Measurements from ENCODE around the gene MEIS2. TPM values are rescaled to one million over a fixed set of nuclear protein-coding genes. Genes with fewer than 3 reads are reported as not detected.

The MEIS2 gene
- total and polyA plus RNA-seq, 2 of the 13 experiments (the other 11 are each of a cell fraction or from before 2014, with no cell fraction given) = 10.7 to 12.4 TPM

GRCh38 chr15:37134699-37135131 is 34.4 kb upstream of the MEIS2 start:
- H3K27me3 ChIP-seq (ENCODE audit: control insufficient read depth in 1 of 2, insufficient read depth in 2 of 2, low read length in 2 of 2) = no peaks in the 10 kb centered on the region
- H3K9ac ChIP-seq (ENCODE audit: insufficient read depth, low read depth, low read length) = no peak overlapping the region
- ATAC-seq (peak; percentile 84), DNase-seq (ENCODE audit: low spot score) (peak; percentile 34), FAIRE-seq (no peak)
- no peak overlapping the region for H3K4me2 ChIP-seq (ENCODE audit: low read depth, low read length)
- POLR2A ChIA-PET = no interaction called here
- WGBS (ENCODE audit: low lambda C conversion rate) = under 1% methylated on average over 3 of the region's 3 CpGs
- H3K36me3 ChIP-seq (replicated peaks in 1 of 2; ENCODE audit: control insufficient read depth in 1 of 2, insufficient read depth in 2 of 2, low read length in 2 of 2) = no peaks in the 10 kb centered on the region
- no peak overlapping the region for H3K27ac ChIP-seq (ENCODE audit: extremely low read length, insufficient read depth, low read length)
- no peaks in the 10 kb centered on the region for H3K79me2 ChIP-seq (ENCODE audit: insufficient read depth, low read length)
- H3K4me3 ChIP-seq (replicated peaks in 1 of 3; ENCODE audit: insufficient read depth in 1 of 3, low read depth in 2 of 3, low read length in 3 of 3) = no peak overlapping the region
- H3K9me3 ChIP-seq (ENCODE audit: low read length) = no peaks in the 10 kb centered on the region
- no peaks in the 10 kb centered on the region for H3K4me1 ChIP-seq (ENCODE audit: insufficient read depth, low read length)
- in situ Hi-C loops (cut with HindIII; ENCODE audit: extremely low pct_ligation_motif_present, low pct_unique_long_range_greater_than_20kb) = no loop called here
- CTCF ChIA-PET (ENCODE audit: low intra/inter-chr PET ratio, low total read pairs) = interaction anchor here (1.2 to 3.6 kb wide), 2 partner anchors 251 to 253 kb away, joined by 5 to 42 read pairs; no protein-coding TSS in a partner anchor
- no peak overlapping the region for H2AFZ ChIP-seq (ENCODE audit: low read length)
- no TSS peak for BruUV-seq (replicated peaks)
- peak; percentile 54 for TF ChIP-seq STAG1 (CRISPR knock-in tag; IDR thresholded peaks at IDR 0.05)
- peak; percentile 70 for TF ChIP-seq SMC3 (IDR thresholded peaks at IDR 0.05; ENCODE audit: low read length)
- TF ChIP-seq MIXL1 (CRISPR knock-in tag; IDR thresholded peaks at IDR 0.05) = peak; percentile 98
- no peak for TF ChIP-seq IRF2 (CRISPR knock-in tag; IDR thresholded peaks at IDR 0.05)
- peak; percentile 49 for TF ChIP-seq CTCF (CRISPR knock-in tag; IDR thresholded peaks at IDR 0.05)
- H4K20me1 ChIP-seq (ENCODE audit: insufficient read depth, low read length) = no peaks in the 10 kb centered on the region
- intact Hi-C loops (cut with micrococcal nuclease; ENCODE audit: unreplicated experiment) = loop anchor here (1.0 to 10.0 kb wide), 4 partner anchors 31 to 750 kb away; no protein-coding TSS in a partner anchor

GRCh38 chr15:37134244-37134643 is 33.9 kb upstream of the MEIS2 start:
- ChIA-PET POLR2A (no interaction called here), CTCF (ENCODE audit: low intra/inter-chr PET ratio, low total read pairs) (interaction anchor here (1.5 to 3.6 kb wide), 2 partner anchors 250 to 634 kb away, joined by 3 to 42 read pairs; no protein-coding TSS in a partner anchor)
- no peak for FAIRE-seq
- Histone ChIP-seq H3K79me2 (ENCODE audit: insufficient read depth, low read length) (no peaks in the 10 kb centered on the region), H4K20me1 (ENCODE audit: insufficient read depth, low read length) (no peaks in the 10 kb centered on the region), H3K4me2 (ENCODE audit: low read depth, low read length) (no peak overlapping the region), H3K27ac (ENCODE audit: extremely low read length, insufficient read depth, low read length) (no peak overlapping the region), H3K36me3 (replicated peaks in 1 of 2; ENCODE audit: control insufficient read depth in 1 of 2, insufficient read depth in 2 of 2, low read length in 2 of 2) (no peaks in the 10 kb centered on the region), H2AFZ (ENCODE audit: low read length) (no peak overlapping the region), H3K9me3 (ENCODE audit: low read length) (no peaks in the 10 kb centered on the region), H3K4me3 (replicated peaks in 1 of 3; ENCODE audit: insufficient read depth in 1 of 3, low read depth in 2 of 3, low read length in 3 of 3) (no peak overlapping the region), H3K4me1 (ENCODE audit: insufficient read depth, low read length) (no peaks in the 10 kb centered on the region), H3K9ac (ENCODE audit: insufficient read depth, low read depth, low read length) (no peak overlapping the region), H3K27me3 (ENCODE audit: control insufficient read depth in 1 of 2, insufficient read depth in 2 of 2, low read length in 2 of 2) (no peaks in the 10 kb centered on the region)
- no TSS peak for BruUV-seq (replicated peaks)
- WGBS (ENCODE audit: low lambda C conversion rate) = 36% methylated on average over 1 of the region's 1 CpG
- DNase-seq (ENCODE audit: low spot score) = no peak
- in situ Hi-C loops (cut with HindIII; ENCODE audit: extremely low pct_ligation_motif_present, low pct_unique_long_range_greater_than_20kb) = no loop called here
- no peak for ATAC-seq
- intact Hi-C loops (cut with micrococcal nuclease; ENCODE audit: unreplicated experiment) = loop anchor here (1.0 to 10.0 kb wide), 4 partner anchors 31 to 751 kb away; no protein-coding TSS in a partner anchor
- TF ChIP-seq RFXANK (CRISPR knock-in tag; IDR thresholded peaks at IDR 0.05) = no peak
- TF ChIP-seq RARA (CRISPR knock-in tag; IDR thresholded peaks at IDR 0.05) = no peak
- TF ChIP-seq ZNF768 (CRISPR knock-in tag; IDR thresholded peaks at IDR 0.05) = no peak
- TF ChIP-seq NFE2L2 (IDR thresholded peaks at IDR 0.05; ENCODE audit: low read length) = no peak
- TF ChIP-seq ATF5 (CRISPR knock-in tag; IDR thresholded peaks at IDR 0.05; ENCODE audit: low read depth) = no peak
- TF ChIP-seq ZNF782 (CRISPR knock-in tag; IDR thresholded peaks at IDR 0.05; ENCODE audit: borderline replicate concordance) = no peak
- TF ChIP-seq U2AF2 (IDR thresholded peaks at IDR 0.05; ENCODE audit: low read depth, low read length) = no peak
- no peak for TF ChIP-seq DPF2 (CRISPR knock-in tag; IDR thresholded peaks at IDR 0.05; ENCODE audit: borderline replicate concordance, low read depth)
- TF ChIP-seq HBP1 (CRISPR knock-in tag; IDR thresholded peaks at IDR 0.05; ENCODE audit: low read depth) = no peak
- no peak for TF ChIP-seq CSRNP1 (CRISPR knock-in tag; IDR thresholded peaks at IDR 0.05)

Measured in HepG2 (cell line).